A172 (cell line): ENCODE results near the gene HDHD2. TPM values are rescaled to one million over a fixed set of nuclear protein-coding genes. Genes with fewer than 3 reads are reported as not detected.
A peak's percentile ranks its signal among the peaks of the same experiment; 100 is the strongest.
"Not testable (repeated sequence)": the region's sequence is repeated elsewhere in the genome, so short reads cannot be mapped to it uniquely, and the experiment has no call there.

ENCODE experiments used
- DNase-seq: peaks from one replicate; pipeline ENCODE4 v3.0.0-alpha.2; 2015; ENCODE audit warnings: low spot score
- total RNA-seq: library from RNA; depleted of rRNA; stranded (reverse); fragments of >200 nt; shearing (Covaris generic); gene quantifications from 2 replicates; pipeline ENCODE4 v1.2.3, GENCODE V29; 2014; rRNA removed

The HDHD2 gene, protein sequence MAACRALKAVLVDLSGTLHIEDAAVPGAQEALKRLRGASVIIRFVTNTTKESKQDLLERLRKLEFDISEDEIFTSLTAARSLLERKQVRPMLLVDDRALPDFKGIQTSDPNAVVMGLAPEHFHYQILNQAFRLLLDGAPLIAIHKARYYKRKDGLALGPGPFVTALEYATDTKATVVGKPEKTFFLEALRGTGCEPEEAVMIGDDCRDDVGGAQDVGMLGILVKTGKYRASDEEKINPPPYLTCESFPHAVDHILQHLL
- total RNA-seq: 18.2 and 22.3 TPM in 2 replicates

- peak; percentile 46 for DNase-seq
These were observed at the start of gene HDHD2 for GRCh38 chr18:47150029-47150823. TSS of gene HDHD2 (minus strand) at chr18:47150500. CDS start at chr18:47136439, 14,061 bp downstream.

- not testable (repeated sequence) for DNase-seq
These were observed 45.7 kb upstream of the HDHD2 start for GRCh38 chr18:47195961-47196360.

DNA sequence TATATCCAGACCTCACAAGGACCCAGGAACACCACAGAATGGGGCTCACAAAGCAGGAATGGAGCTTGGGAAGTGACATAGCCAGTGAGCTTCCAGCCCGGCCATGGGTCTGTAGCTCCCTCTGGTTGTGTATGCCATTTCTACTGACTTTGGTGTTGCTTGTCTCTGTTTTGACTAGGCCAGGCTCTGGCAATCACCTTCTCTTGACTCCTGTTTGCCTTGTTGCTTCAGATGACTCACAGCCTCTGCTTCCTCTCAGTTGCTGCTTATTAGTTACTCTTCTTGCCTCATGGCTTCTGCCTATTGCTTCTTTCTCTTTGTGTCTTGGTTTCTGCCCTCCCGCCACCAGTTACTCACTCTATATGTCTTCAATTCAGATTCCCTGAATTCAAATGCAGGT, 41.7 kb upstream of the HDHD2 start:
- DNase-seq: peak; percentile 2

GRCh38 chr18:47187721-47188120, 37.4 kb upstream of the HDHD2 start:
- DNase-seq: no peak

DNA sequence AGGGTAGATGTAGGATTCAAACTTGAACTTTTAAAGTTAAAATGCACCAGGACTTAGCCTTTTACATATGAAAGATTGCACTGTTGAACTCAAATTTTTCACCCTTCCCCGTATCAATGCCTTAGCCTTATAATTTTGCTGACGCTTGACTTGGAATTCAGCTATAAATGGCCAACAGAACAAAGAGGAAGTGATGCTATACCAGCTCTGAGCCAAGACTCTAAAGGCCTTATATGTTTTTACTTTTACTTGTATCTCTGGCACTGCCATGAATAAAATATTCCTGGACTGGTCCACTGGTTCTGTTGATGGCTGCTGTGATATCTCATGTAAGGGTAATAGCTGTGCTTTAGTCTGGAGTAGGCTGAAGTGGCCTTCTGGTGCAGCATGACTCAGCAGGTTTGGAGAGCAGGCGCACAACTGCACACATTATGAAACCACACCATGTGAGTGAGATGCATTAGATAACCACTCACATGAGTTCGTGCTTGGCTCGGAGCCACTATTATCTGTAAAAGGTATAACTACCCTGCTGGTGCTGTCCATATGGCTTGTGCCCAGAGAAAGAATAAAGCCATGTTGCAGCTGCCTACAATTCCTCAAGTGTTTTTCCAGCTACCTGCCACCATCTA, 34.2 kb upstream of the HDHD2 start:
- peak; percentile 52 for DNase-seq

DNA sequence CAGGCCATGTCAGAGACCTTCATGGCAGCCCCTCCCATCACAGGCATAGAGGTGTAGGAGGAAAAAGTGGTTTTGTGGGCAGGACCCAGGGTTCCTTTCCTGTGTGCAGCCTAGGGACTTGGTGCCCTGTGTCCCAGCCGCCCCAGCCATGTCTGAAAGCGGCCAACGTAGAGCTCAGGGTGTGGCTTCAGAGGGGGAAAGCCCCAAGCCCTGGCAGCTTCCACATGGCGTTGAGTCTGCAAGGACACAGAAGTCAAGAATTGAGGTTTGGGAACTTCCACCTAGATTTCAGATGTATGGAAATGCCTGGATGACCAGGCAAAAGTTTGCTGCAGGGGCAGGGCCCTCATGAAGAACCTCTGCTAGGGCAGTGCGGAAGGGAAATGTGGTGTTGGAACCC, 31.9 kb upstream of the HDHD2 start:
- DNase-seq: not testable (repeated sequence)

GRCh38 chr18:47180765-47181164, 30.5 kb upstream of the HDHD2 start:
- no peak for DNase-seq

DNA sequence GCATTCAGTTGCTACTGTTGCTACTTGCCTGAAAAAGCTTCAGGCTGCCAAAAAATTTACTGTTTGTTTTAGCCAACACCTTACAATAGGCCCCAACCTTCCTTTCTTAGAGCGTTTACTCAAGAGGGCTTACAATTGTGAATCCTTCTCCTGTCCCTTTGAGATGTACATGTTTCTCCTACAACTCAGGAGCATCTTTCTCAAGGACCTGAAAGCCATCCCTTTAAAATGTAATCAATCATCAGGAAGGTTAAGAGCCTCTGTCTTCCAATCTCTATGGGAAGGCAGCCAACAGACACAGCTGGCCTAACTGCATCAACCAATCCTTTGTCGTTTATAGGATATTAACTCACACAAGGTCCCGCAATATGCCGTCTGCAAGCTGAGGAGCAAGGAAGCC, 29.2 kb upstream of the HDHD2 start:
- no peak for DNase-seq

GRCh38 chr18:47175898-47176575, 25.7 kb upstream of the HDHD2 start, which contains the start of gene IER3IP1:
TSS of gene IER3IP1 (minus strand) at chr18:47176364. CDS start at chr18:47176277, 87 bp downstream.
- peak; percentile 54 for DNase-seq

DNA sequence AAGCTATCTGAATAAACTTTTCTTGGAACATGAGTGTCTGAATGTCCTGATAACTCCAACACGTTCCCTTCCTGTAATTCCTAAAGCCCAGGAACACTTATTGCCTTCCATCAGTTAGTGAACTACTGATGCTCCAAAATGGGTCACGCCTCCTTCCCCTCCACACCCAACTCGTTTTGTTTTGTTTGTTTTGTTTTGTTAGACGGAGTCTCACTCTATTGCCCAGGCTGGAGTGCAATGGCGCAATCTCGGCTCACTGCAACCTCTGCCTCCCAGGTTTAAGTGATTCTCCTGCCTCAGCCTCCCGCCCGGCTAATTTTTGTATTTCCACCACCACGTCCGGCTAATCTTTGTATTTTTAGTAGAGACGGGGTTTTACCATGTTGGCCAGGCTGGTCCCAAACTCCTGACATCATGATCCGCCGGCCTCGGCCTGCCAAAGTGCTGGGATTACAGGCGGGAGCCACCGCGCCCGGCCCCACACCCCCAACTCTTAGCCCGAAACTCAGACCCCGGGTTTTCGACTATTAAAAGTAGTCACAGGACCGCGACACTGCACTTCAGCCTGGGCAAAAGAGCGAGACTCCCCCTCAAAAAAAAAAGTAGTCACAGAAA, 25.1 kb upstream of the HDHD2 start:
- DNase-seq: no peak

DNA sequence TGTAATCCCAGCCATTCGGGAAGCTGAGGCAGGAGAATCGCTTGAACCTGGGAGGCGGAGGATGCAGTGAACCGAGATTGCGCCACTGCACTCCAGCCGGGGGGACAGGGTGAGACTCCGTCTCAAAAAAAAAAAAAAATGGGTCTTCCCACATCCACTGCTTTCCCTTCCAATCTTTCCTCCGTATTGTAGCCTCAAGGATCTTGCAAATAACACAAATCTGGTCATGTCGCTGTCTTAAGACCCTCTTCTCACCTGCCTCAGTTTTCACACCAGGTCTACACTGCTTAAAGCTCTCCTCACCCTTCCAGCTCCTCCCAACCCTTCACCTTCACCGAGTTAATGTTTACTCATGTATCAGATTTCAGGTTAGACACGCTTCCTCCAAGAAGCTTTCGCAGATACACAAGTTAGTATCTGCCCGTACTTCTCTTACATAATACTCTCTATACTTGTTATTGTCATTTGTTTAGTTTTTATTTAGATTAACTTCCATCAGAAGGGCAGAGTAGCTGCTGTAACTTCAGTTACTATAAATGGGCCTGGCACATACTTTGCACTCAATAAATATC, 24.3 kb upstream of the HDHD2 start:
- no peak for DNase-seq

GRCh38 chr18:47172476-47172875, 22.2 kb upstream of the HDHD2 start:
- DNase-seq: no peak

- DNase-seq: no peak
These were observed 18.6 kb upstream of the HDHD2 start for GRCh38 chr18:47168913-47169312.

GRCh38 chr18:47168509-47168908, 18.2 kb upstream of the HDHD2 start:
- no peak for DNase-seq

DNA sequence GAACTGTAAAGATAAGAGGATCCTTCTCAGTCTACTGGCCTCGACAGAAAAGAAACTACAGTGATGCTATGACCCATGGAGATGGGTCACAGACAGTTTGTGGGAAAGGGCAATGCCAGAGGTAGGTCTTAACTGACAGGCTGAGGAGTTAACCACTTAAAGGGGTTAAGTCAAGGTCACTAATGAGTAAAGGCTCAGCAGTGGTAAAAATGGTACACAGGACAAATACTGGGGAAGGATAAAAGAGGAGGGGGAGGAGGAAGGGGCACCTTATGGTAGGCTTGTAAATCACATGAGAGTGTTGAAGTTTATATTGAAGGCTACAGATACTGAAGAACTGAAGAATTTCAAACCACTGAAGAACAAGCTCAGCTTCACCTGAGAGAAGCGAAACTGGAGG, 16.0 kb upstream of the HDHD2 start:
- DNase-seq: no peak

DNA sequence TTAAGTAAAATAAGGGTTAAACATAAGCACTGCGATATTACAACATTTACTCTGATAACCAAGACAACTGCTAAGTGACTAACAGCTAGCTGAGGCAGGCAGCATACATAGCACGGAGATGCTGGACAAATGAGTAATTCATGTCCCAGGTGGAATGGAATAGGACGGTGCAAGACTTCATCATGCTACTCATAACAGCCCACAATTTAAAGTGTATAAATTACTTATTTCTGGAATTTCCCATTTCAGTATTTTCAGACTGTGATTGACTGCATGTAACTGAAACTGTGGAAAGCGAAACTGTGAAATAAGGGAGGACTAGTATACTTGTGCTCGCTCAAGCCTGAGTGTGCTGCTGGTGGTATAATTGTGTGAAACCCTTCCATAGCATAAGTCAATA, 12.9 kb upstream of the HDHD2 start:
- no peak for DNase-seq

DNA sequence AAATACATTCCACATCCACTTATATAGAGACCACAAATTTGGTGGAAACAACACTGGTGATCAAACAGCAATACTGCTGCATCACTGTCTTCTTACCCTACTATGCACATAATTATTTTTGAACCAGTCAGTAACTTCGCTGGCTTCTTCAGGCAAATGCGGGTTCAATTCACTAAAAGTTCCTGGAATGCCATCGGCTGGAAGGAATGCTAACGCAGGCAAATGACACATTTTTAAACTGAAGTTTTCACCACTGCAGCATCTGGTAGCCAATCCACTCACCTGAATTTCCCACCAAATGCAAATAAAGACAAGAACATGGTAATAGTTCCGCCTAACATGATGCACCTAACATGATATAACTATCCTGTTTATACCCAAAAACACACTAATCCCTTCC, 10.0 kb upstream of the HDHD2 start:
- DNase-seq: no peak

GRCh38 chr18:47158404-47158803, 8.1 kb upstream of the HDHD2 start:
- DNase-seq: peak; percentile 51

DNA sequence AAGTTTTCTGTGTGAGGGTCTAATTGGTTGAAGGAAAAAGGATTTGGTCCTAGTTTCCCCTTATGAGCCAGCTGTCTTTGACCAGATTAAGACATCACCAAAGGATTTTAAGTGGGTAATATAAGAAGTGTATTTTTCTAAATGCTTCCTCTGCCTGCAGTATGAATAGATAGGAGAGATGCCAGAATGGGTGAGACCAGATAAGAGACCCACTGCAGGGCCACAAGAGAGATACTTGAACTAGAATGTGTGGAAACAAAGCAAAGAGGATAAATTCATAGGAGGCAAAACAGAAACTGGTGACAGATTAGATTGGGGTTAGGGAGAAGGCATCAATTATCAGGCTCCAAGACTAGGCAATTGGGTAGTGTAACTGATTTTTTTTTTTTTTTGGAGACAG, 1.1 kb upstream of the HDHD2 start:
- DNase-seq: no peak

GRCh38 chr18:47150824-47151366, 595 bp upstream of the HDHD2 start:
- peak; percentile 19 for DNase-seq

- no peak for DNase-seq
These were observed 757 bp downstream of the HDHD2 start for GRCh38 chr18:47149457-47150028.
